GM12865 (cell line): Measurements from ENCODE around the gene CEP70.
"Not testable (repeated sequence)": the region's sequence is repeated elsewhere in the genome, so short reads cannot be mapped to it uniquely, and the experiment has no call there.

Experiments used
- DNase-seq: peaks from one replicate; pipeline ENCODE4 v3.0.0; 2010; ENCODE audit warnings: low read depth
- H3K4me3 ChIP-seq: 2 replicates; pipeline ENCODE4 v1.5.1; 2011; ENCODE audit warnings: mild to moderate bottlenecking, low read depth, low read length, control low read depth
- TF ChIP-seq, protein P1 (sequence below): IDR thresholded peaks from 2 replicates; pipeline ENCODE4 v1.5.1; 2011; ENCODE audit warnings: low read length, control low read depth, low read depth, inconsistent platforms; ENCODE audit not compliant: insufficient read depth; ENCODE audit errors: missing control alignments

The CEP70 gene

GRCh38 chr3:138497851-138498250 is 96.2 kb downstream of the CEP70 start:
- no peak overlapping the region for H3K4me3 ChIP-seq
- TF ChIP-seq, protein P1, sequence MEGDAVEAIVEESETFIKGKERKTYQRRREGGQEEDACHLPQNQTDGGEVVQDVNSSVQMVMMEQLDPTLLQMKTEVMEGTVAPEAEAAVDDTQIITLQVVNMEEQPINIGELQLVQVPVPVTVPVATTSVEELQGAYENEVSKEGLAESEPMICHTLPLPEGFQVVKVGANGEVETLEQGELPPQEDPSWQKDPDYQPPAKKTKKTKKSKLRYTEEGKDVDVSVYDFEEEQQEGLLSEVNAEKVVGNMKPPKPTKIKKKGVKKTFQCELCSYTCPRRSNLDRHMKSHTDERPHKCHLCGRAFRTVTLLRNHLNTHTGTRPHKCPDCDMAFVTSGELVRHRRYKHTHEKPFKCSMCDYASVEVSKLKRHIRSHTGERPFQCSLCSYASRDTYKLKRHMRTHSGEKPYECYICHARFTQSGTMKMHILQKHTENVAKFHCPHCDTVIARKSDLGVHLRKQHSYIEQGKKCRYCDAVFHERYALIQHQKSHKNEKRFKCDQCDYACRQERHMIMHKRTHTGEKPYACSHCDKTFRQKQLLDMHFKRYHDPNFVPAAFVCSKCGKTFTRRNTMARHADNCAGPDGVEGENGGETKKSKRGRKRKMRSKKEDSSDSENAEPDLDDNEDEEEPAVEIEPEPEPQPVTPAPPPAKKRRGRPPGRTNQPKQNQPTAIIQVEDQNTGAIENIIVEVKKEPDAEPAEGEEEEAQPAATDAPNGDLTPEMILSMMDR: no peak
- DNase-seq: no peak

DNA sequence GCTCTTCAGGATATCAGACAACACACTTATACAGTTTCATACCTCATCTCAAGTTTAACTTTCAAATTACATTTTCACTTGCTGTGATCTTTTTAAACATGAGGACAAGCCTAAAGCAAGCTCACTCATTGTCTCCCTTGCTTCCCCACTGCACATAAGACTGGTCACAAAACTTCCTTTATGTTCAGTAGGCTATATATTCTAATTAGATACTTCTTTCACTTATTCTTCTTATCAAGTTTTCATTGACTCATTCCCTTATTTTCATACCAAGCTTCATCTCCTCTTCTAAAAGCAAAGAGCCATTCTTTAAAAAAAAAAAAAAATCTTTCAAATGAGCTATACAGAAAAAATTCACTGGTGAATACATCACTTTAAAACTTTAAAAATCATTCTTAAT is 97.0 kb downstream of the CEP70 start:
- DNase-seq: no peak
- TF ChIP-seq, protein P1: no peak
- H3K4me3 ChIP-seq: no peak overlapping the region

- DNase-seq: no peak
- TF ChIP-seq, protein P1: no peak
- H3K4me3 ChIP-seq: no peak overlapping the region
Measured at GRCh38 chr3:138496436-138496835, 97.6 kb downstream of the CEP70 start.

DNA sequence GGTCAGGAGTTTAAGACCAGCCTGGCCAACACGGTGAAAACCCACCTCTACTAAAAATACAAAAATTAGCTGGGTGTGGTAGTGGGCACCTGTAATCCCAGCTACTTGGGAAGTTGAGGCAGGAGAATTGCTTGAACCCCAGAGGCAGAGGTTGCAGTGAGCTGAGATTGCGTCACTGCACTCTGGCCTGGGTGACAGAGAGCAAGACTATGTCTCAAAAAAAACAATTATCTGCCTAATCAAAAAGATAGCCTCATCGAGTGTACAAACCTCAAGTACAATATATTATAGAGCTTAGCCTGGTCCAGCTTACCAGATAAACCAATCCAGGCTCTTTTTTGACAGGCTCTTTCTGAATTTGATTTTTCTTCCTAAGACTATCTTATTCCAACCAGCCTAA is 98.4 kb downstream of the CEP70 start:
- not testable (repeated sequence) for DNase-seq

GRCh38 chr3:138494607-138494929 is 99.5 kb downstream of the CEP70 start:
- no peak for DNase-seq
- no peak overlapping the region for H3K4me3 ChIP-seq
- TF ChIP-seq, protein P1: no peak

More for the DNA sequence above, 98.4 kb downstream of the CEP70 start:
- H3K4me3 ChIP-seq: not testable (repeated sequence)

- TF ChIP-seq, protein P1: no peak
- no peak overlapping the region for H3K4me3 ChIP-seq
- DNase-seq: no peak
Measured at GRCh38 chr3:138493804-138494606, 100.1 kb downstream of the CEP70 start.

DNA sequence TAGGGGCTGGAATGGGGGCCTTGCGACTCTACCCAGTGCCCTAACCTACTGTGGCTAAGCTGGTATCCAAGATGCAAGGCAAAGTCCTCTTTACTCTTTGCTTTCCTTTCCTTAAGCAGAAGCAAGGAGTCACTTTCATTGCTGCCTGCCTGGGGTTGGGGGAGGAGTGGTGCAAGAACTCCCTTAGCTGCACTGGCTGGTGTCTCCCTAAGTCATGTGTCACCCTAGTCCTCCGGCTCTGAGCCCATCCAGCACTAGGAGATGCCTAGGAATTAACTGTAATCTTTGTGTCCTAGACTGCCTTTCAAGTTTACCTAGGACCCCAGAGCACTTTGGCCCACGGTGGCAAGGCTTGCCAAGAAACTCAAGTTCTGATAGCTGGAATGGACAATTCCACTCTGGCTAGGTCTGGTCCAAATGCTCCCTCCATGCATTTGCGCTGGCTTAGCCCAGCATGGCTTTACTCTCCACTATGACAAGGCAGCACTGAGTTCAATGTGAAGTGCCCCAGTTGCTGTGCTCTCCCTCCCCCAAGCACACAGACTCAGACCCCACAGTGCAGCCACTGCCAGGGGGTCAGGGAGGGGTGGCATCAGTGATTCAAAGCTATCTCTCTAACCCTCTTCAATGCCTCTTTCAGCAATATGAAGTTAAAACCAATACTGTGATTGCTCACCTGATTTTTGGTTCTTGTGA is 100.9 kb downstream of the CEP70 start:
- DNase-seq: no peak
- TF ChIP-seq, protein P1: no peak

More for the DNA sequence above, 100.9 kb downstream of the CEP70 start:
- no peak overlapping the region for H3K4me3 ChIP-seq
